NCI-H1694 treated with DMSO at 0.1 percent for 48 hours (cell line): ENCODE results near the gene NPHS1.
"Not testable (repeated sequence)": the region's sequence is repeated elsewhere in the genome, so short reads cannot be mapped to it uniquely, and the experiment has no call there.

ENCODE experiments used
- DNase-seq: peaks from one replicate; lab custom pipeline; 2025; lab: John Stamatoyannopoulos, UW

Gene NPHS1

GRCh38 chr19:35848919-35849505, 3.3 kb downstream of the NPHS1 start:
- DNase-seq: no peak

GRCh38 chr19:35848486-35848885, 3.8 kb downstream of the NPHS1 start:
- no peak for DNase-seq

GRCh38 chr19:35847911-35848310, 4.4 kb downstream of the NPHS1 start:
- DNase-seq: no peak

- DNase-seq: no peak
Measured at GRCh38 chr19:35846038-35846668, 6.2 kb downstream of the NPHS1 start.

GRCh38 chr19:35845215-35846037, 6.9 kb downstream of the NPHS1 start:
- no peak for DNase-seq

- no peak for DNase-seq
Measured at GRCh38 chr19:35844482-35845214, 7.7 kb downstream of the NPHS1 start.

- no peak for DNase-seq
Measured at GRCh38 chr19:35843676-35844481, 8.4 kb downstream of the NPHS1 start.

- DNase-seq: no peak
Measured at GRCh38 chr19:35842666-35843272, 9.5 kb downstream of the NPHS1 start.

- DNase-seq: no peak
Measured at GRCh38 chr19:35841961-35842595, 10.2 kb downstream of the NPHS1 start.

- DNase-seq: not testable (repeated sequence)
Measured at GRCh38 chr19:35836096-35836495, 16.2 kb downstream of the NPHS1 start.

- no peak for DNase-seq
Measured at GRCh38 chr19:35833972-35834371, 18.3 kb downstream of the NPHS1 start.

GRCh38 chr19:35832054-35832453, 20.2 kb downstream of the NPHS1 start:
- DNase-seq: no peak

- no peak for DNase-seq
Measured at GRCh38 chr19:35830986-35831385, 21.3 kb downstream of the NPHS1 start.

- DNase-seq: no peak
Measured at GRCh38 chr19:35828692-35829301, 23.5 kb downstream of the NPHS1 start.

GRCh38 chr19:35824150-35824549, 28.2 kb downstream of the NPHS1 start:
- DNase-seq: no peak

- DNase-seq: no peak
Measured at GRCh38 chr19:35822579-35822978, 29.7 kb downstream of the NPHS1 start.

- DNase-seq: no peak
Measured at GRCh38 chr19:35818445-35818844, 33.9 kb downstream of the NPHS1 start.

GRCh38 chr19:35816846-35817245, 35.5 kb downstream of the NPHS1 start:
- no peak for DNase-seq

- no peak for DNase-seq
Measured at GRCh38 chr19:35816262-35816661, 36.0 kb downstream of the NPHS1 start.
